Mesodermal cell (in vitro differentiated cells): Measurements from ENCODE around the gene DEFB124. TPM values are rescaled to one million over a fixed set of nuclear protein-coding genes. Genes with fewer than 3 reads are reported as not detected.
"Not testable (repeated sequence)": the region's sequence is repeated elsewhere in the genome, so short reads cannot be mapped to it uniquely, and the experiment has no call there.

Source experiments
- H3K27ac ChIP-seq: 2 replicates; pipeline ENCODE4 v1.7.0; 2013; ENCODE audit warnings: mild to moderate bottlenecking, low read depth, low read length, moderate library complexity; ENCODE audit not compliant: severe bottlenecking
- H3K36me3 ChIP-seq: 2 replicates; pipeline ENCODE4 v1.7.1; 2013; ENCODE audit warnings: mild to moderate bottlenecking, low read length, moderate library complexity; ENCODE audit not compliant: control insufficient read depth, insufficient read depth
- H3K4me1 ChIP-seq: one replicate; pipeline ENCODE4 v1.7.1; 2013; ENCODE audit warnings: mild to moderate bottlenecking, low read length; ENCODE audit not compliant: insufficient read depth, control insufficient read depth, poor library complexity, severe bottlenecking
- H3K4me3 ChIP-seq: 2 replicates; pipeline ENCODE4 v1.7.0; 2013; ENCODE audit warnings: low read length, control low read depth, mild to moderate bottlenecking; ENCODE audit not compliant: insufficient read depth, poor library complexity, severe bottlenecking; ENCODE audit errors: extremely low read depth
- H3K9me3 ChIP-seq: 2 replicates; pipeline ENCODE4 v1.7.1; 2013; ENCODE audit warnings: mild to moderate bottlenecking, low read length, moderate library complexity; ENCODE audit not compliant: control insufficient read depth
- WGBS, 2 experiments: methylation state at CpG; one replicate each; pipeline ENCODE4 v1.1.5; 2013; ENCODE audit warnings: missing lambda C conversion rate in 2 of 2; ENCODE audit not compliant: insufficient coverage in 2 of 2; 5-methylcytosine and 5-hydroxymethylcytosine counted together
- polyA plus RNA-seq, 2 experiments: library from polyadenylated mRNA; stranded (reverse); fragments of 50-300 nt; gene quantifications; one replicate each; pipeline ENCODE4 v1.2.3, GENCODE V29; 2013

Gene DEFB124, protein sequence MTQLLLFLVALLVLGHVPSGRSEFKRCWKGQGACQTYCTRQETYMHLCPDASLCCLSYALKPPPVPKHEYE
- not detected for polyA plus RNA-seq (2013, experiment 1 of 2)
- not detected for polyA plus RNA-seq (2013, experiment 2 of 2)

DNA sequence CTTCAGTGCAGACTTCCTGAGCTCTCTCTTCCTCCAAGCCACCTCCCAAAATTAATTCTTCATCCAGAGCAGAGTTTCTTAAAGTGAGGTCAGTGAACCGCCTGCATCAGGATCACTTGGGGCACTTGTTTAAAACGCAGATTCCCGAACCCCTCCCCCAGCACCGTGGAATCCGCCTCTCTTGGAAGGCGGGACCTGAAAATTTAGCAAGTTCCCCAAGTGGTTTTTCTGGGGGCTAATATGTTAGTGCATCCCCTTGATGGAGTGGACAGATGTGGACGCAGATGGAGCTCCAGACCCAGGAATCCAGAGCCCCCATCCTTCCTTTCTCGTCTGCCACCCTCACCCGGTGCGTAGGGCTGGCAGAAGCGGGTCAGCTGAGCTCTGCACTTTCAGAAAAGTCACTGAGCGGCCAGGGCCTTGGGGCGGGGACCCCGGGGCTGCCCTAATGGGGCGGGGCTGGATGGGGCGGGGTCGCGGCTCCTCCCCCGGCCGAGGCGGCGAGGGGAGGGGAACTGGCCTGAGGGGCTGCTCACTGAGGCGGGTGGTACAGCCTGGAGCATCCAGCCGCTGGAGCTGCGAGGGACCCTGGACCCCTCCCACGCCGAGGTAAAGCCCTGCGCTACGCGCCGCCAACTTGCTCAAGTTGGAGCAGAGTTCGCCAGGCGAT is at the start of gene DEFB124, which contains the start of gene REM1:
TSS of gene DEFB124 (minus strand) at position 370 of the 670 bp plus-strand sequence. CDS start 2,114 bp downstream, outside the sequence.
TSS of gene REM1 (plus strand) at position 531 of the 670 bp plus-strand sequence. CDS start 1,158 bp downstream, outside the sequence.
- WGBS, 2 experiments = 80 to 82% methylated on average over 27 to 33 of the region's 33 CpGs

DNA sequence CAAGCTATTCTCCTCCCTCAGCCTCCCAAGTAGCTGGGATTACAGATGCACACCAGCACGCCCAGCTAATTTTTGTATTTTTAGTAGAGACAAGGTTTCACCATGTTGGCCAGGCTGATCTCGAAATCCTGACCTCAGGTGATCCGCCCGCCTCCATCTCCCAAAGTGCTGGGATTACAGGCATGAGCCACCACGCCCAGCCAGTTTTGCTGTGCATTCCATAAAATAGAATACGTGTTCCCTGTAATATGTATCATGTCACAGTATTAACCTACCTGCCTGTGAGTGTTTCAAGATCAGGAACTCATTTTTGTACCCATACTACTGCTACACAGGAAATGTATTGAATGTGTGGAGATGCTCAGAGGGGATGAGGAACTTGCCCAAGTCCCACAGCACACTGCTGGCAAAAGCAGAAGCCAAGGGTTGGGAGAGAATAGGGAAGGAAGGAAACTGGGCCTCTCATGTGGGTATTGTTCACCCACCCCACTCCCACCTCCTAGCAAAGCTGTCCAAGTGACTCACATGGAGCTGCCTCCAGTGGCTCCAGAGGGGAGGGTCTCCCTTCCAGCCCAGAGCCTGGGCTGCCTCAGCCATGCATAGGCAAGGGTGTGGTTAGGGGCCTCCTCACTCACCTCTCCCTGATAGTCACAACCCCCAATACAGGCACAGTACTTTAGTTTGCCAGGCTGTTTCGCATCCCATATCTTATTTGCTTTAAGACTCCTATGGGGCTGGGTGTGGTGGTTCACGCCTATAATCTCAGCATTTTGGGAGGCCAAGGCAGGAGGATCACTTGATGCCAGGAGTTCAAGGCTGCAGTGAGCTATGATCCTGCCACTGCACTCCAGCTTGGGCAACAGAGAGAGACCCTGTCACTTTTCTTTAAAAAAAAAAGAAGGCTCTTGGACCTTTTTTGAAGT is 48.7 kb upstream of the DEFB124 start:
- Histone ChIP-seq H3K27ac (no peak overlapping the region), H3K9me3 (no peaks in the 10 kb centered on the region), H3K36me3 (peaks cover 67% of the 10 kb centered on the region), H3K4me3 (no peak overlapping the region), H3K4me1 (peaks cover 6% of the 10 kb centered on the region)
- 87 to 96% methylated on average over 5 to 7 of the region's 8 CpGs for WGBS, 2 experiments

More for the DNA sequence above, at the start of gene DEFB124, which contains the start of gene REM1:
- Histone ChIP-seq H3K27ac (no peak within 1 kb of the TSS), H3K9me3 (peaks cover 43% of the 10 kb centered on the region), H3K36me3 (no peaks in the 10 kb centered on the region), H3K4me3 (no peak within 1 kb of the TSS), H3K4me1 (no peaks in the 10 kb centered on the region)

DNA sequence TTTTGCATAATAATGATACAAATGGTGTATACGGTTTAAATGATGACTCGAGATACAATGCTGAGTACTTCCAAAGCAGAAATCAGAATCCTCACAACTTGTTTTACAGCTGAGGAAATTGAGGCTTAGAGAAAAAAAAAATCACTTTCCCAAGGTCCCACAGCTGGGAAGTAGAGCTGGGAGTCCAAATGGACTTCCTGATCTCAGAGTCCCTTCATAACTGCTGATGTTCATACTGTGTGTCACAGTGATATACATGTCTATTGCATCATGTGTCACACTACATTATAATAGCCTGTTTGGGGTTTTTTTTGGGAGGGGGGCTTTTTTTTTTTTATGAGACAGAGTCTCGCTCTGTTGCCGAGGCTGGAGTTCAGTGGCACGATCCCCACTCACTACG is 47.8 kb upstream of the DEFB124 start:
- H3K4me1 ChIP-seq = peaks cover 6% of the 10 kb centered on the region
- H3K9me3 ChIP-seq = no peaks in the 10 kb centered on the region
- H3K36me3 ChIP-seq = peaks cover 60% of the 10 kb centered on the region
- H3K4me3 ChIP-seq = no peak overlapping the region
- H3K27ac ChIP-seq = no peak overlapping the region
- 100% methylated on average over 2 of the region's 6 CpGs; no CpG with 5 or more reads in 1 of the 2 experiments for WGBS, 2 experiments

DNA sequence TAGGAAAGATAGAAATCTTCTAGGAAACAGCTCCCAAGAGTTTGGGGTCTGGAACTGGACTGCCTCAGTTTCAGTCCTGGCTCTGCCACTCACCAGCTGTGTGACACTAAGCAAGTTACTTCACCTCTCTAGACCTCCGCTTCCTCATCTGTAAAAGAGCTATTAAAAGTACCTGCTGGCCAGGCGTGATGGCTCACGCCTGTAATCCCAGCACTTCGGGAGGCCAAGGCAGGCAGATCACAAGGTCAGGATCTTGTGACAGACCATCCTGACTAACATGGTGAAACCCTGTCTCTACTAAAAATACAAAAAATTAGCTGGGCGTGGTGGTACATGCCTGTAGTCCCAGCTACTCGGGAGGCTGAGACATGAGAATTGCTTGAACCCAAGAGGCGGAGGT is 46.3 kb upstream of the DEFB124 start:
- H3K4me1 ChIP-seq, H3K9me3 ChIP-seq, H3K27ac ChIP-seq, H3K4me3 ChIP-seq: not testable (repeated sequence)
- WGBS, 2 experiments = 92 to 96% methylated on average over 6 of the region's 7 CpGs
- H3K36me3 ChIP-seq = peaks cover 59% of the 10 kb centered on the region

DNA sequence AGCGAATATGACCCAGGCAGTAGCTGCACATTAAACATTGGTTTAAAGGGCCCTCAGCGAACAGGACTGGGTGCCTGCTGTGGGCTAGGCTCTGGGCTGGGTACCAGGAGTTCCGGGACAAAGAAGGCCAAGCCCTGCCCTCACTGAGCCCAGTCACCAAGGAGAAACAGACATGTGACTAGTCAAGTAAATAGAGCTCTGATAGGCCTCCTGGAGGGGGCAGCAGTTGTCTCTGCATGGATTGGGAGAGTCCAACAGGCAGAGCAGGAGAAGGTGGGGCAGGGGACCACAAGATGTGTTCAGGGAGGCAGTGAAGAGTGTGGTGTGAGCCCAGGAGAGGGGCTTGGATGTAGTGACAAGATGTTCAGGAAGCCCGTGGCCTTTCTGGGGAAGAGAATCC is 42.4 kb upstream of the DEFB124 start:
- peaks cover 41% of the 10 kb centered on the region for H3K36me3 ChIP-seq
- H3K27ac ChIP-seq = no peak overlapping the region
- no peak overlapping the region for H3K4me3 ChIP-seq
- peaks cover 13% of the 10 kb centered on the region for H3K4me1 ChIP-seq
- 81 to 97% methylated on average over 3 of the region's 4 CpGs for WGBS, 2 experiments
- H3K9me3 ChIP-seq = no peaks in the 10 kb centered on the region

DNA sequence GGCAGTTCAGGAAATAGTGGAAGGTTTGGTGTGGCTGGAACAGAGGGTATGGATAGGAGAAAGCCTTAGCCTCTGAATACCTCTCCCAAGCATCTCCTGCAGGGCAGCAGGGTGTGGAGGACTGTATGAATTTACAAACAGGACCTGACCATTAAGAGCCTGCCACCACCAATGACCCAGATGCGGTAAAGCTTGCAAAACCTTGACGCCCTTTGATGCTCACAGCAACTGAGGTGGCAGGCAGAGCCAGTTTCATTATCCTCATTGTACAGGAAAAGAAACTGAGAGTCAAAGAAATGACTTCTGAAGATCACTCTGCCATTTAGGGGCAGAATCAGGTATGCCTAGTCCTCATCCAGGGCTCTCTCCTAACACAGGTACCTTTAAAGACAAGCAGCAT is 41.7 kb upstream of the DEFB124 start:
- no peak overlapping the region for H3K27ac ChIP-seq
- H3K4me1 ChIP-seq = peaks cover 11% of the 10 kb centered on the region
- H3K9me3 ChIP-seq = no peaks in the 10 kb centered on the region
- H3K4me3 ChIP-seq = no peak overlapping the region
- WGBS, 2 experiments = 94 to 100% methylated on average over 1 to 2 of the region's 2 CpGs
- peaks cover 41% of the 10 kb centered on the region for H3K36me3 ChIP-seq

DNA sequence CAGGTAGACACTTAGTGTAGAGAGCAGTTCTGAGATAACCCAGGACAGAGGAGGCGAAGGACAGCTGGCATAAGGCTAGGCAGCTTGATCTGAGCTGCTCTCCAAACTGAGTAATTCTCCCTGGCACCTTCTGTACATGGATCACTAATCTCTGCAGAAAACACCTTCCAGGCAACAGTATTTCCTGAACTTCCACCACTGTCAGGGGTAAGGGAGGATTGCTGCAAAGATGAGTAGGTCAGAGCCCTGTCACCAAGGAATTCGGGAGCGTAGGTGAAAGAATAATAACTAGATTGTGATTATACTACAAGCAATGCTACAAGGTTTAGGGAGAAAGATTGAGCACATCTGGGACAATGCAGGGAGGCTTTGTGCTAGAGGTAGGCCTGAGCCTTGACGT is 41.2 kb upstream of the DEFB124 start:
- Histone ChIP-seq H3K4me3 (peak overlapping the region; percentile 82), H3K9me3 (no peaks in the 10 kb centered on the region), H3K4me1 (peaks cover 10% of the 10 kb centered on the region), H3K36me3 (peaks cover 38% of the 10 kb centered on the region), H3K27ac (no peak overlapping the region)
- 99 to 100% methylated on average over 4 of the region's 4 CpGs for WGBS, 2 experiments

DNA sequence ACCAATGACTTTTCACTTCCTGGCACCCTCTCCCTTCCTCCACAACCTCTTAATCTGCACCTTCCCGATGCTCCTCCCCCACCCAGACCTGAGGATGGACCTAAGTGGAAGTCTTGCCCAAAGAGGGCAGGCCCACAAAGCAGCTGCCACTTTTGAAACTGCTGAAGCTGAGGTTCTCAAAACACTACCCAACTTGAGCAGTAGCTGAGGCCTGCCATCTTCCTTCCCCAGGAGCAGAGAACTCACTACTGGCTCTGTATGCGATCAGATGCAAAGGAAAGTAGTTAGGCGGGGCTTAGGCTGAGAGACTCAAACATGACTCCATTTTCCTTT is 40.8 kb upstream of the DEFB124 start:
- peak overlapping the region; percentile 82 for H3K4me3 ChIP-seq
- H3K36me3 ChIP-seq = peaks cover 34% of the 10 kb centered on the region
- peaks cover 10% of the 10 kb centered on the region for H3K4me1 ChIP-seq
- H3K9me3 ChIP-seq = no peaks in the 10 kb centered on the region
- no peak overlapping the region for H3K27ac ChIP-seq
- WGBS, 2 experiments = 93 to 100% methylated on average over 1 to 3 of the region's 3 CpGs

DNA sequence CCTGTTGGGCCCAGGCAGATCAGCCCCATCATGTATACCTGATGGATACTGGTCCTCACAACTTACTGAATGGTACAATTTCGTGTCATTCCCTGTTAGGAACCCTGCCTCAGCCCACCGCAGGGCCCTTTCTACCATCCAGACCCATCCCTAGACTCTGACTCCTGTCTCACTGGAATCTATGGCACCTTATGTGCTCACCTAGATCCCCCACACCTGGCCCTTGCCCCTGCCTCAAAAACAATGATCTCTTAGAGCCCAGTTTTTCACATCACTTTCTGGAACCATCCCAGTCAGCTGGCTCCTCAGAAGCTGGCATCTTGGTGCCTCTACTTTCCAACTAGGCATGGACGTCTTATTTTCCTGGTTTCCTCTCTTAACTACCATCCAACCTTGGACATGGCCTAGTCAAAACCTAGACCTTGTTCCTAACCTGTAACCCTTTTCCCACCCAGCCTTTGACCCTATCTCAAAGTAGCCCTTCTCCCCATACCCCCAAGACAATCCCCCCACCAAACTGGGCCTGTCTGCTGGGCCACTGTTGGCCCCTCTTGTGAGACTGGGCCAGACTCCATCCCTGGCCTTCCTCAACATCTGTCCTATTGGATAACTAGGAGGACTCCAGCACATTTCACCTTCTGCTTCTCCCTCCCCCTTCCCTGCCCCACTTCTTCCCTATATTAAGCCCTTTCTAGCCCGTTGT is 40.3 kb upstream of the DEFB124 start:
- Histone ChIP-seq H3K9me3 (no peaks in the 10 kb centered on the region), H3K4me1 (peaks cover 10% of the 10 kb centered on the region), H3K4me3 (peak overlapping the region; percentile 82), H3K27ac (peak overlapping the region; percentile 86), H3K36me3 (peaks cover 33% of the 10 kb centered on the region)
- WGBS, 2 experiments = 39 to 68% methylated on average over 2 to 4 of the region's 4 CpGs
